ENCODE data around the gene DPF1.

The DPF1 gene

DNA sequence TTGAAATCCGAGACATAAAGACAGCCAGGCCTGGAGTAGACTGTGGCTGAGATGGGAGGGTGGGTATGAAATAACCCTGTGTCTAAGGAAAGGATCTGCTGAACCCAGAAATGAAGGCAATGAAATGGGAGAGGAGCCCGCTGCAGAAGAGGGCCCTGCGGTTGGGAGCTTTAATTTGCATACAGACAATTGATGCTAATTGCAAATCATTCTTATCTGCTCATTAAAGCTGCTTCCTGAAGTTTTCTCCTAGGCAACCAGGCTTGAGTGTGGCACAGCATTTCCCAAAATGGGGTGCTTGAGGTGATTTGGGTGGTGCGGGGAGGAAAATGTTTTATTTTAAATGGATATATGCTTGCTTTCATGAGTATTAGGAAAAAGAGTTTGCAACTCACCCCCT lies 55.4 kb downstream of the DPF1 start:
- no peak for DNase-seq (ENCODE audit: low read depth in 2 of 3, low spot score in 2 of 3)

DNA sequence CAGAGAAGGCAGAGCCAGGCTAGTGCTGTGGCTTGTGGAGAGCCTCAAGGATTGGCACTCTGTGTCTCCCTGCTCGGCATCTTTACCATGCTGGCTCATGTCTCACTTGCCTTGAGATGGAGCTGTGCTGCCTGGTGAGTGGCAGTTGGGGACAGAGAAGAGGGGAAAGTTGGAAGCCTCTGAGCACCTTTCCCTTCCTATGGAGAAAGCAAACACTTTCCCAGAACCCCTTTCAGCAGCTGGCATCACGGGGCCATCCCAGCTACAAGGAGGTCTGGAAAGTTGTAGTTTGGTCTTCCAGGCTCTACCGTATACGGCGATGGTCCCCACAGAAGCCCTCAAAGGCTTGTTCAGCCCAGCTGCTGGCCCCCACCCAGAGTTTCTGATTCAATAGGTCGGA lies 58.7 kb downstream of the DPF1 start:
- DNase-seq (ENCODE audit: low read depth in 2 of 3, low spot score in 2 of 3): no peak

DNA sequence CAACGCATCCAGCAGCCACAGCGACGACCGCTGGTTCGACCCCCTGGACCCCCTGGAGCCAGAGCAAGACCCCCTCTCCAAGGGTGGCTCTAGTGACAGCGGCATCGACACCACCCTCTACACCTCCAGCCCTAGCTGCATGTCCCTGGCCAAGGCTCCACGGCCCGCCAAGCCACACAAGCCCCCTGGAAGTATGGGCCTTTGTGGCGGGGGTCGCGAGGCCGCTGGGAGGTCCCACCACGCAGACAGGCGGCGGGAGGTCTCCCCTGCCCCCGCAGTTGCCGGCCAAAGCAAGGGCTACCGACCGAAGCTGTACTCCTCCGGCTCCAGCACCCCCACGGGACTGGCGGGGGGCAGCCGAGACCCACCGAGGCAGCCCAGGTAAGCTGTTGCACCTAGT lies 59.5 kb downstream of the DPF1 start:
- no peak for DNase-seq (ENCODE audit: low read depth in 2 of 3, low spot score in 2 of 3)

DNA sequence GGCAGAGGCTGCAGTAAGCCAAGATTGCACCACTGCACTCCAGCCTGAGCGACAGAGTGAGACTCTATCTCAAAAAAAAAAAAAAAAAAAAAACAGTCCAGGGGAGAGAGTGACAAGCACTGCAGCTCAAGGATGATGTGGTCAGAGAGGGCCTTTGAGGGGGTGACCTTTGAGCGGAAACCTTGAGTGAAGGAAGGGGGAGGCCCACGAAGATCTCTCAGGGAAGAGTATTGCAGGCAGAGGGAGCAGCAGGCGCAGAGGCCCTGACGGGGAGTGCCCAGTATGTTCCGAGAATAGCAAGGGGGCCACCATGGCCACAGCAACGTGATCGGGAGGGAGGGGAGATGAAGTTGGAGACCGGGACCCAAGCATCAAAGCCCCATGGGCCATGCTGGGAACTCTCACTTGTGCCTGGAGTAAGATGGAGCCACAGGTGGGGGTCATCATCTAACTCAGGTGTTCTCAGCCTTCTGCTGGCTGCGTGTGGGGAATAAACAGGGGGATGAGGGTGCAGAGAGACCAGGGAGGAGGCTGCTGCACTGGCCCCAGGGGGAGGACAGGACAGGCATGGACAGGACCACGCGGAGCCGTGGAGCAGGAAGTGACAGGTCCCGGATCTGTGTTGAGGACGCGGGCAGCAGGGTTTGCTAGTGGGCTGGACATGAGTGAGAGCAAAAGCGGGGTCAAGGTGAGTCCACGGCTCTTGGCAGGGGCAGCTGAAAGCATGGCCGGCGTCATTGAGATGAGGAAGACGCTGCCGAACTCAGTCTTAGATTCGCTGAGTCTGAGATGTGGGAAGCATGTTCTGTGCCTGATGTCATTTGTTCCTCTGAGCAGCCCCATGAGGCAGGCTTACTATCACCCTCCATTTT lies 60.4 kb downstream of the DPF1 start:
- no peak for DNase-seq (ENCODE audit: low read depth in 2 of 3, low spot score in 2 of 3)

DNA sequence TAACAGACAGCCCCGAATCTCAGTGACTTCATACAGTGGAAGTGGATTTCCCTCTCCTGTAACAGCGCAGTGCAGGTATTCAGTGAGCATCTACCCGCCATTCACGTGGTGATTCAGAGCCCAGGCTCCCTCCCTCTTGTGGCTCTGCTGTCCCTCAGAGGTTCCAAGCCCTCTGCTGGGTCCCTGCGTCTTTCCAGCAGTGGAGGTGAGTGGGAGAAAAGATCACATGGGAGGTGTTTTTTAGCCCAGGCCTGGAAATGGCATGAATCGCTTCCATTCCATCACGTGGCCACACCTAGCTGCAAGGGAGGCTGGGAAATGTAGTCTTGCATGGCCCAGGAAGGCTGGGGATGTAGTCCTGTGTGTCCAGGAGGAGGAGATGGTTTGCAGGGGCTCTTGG lies 61.4 kb downstream of the DPF1 start:
- no peak for DNase-seq (ENCODE audit: low read depth in 2 of 3, low spot score in 2 of 3)

DNA sequence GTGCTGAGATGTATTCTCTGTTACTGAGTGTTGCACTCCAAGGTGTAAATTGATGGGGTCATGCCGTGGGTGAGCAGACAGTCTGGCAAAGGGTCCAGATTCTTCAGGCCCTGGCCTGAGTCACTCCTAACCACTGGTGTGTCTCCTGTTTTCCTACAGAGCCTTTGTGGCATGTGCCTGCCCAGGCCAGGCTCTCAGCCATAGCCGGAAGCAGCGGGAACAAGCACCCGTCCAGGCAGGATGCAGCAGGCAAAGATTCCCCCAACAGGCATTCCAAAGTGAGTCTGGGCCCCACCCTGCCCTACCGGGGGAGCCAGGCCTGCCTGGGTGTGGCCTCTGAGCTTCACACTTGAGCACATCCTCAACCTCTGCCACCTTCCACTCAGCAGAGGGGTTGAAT lies 61.9 kb downstream of the DPF1 start:
- no peak for DNase-seq (ENCODE audit: low read depth in 2 of 3, low spot score in 2 of 3)
